HG02588 (cell line): ENCODE measurements around the gene CTU2.

Source experiments
- ATAC-seq: cut with Tn5 transposase; IDR thresholded peaks from one replicate; pipeline ENCODE4 v1.9.1; 2021; ENCODE audit warnings: mild to moderate bottlenecking, moderate library complexity; ENCODE audit not compliant: unreplicated experiment

The CTU2 gene

DNA sequence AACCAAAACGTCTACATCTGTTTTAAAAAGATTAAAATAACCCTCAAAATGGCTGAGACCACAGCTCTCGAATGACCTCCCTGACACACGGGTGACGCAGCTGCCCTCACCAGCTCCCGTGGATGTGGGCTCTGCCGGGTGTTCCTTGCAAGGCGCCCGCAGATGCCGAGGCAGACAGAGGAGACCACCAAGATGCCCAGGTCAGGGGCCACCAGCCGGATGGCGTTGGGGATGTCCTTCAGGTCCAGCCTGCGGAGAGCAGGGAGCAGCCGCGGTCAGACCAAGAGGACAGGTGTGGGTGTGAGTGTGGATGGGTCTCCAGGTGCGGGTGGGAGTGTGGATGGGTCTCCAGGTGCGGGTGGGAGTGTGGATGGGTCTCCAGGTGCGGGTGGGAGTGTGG lies 35.1 kb downstream of the CTU2 start:
- no peak for ATAC-seq

DNA sequence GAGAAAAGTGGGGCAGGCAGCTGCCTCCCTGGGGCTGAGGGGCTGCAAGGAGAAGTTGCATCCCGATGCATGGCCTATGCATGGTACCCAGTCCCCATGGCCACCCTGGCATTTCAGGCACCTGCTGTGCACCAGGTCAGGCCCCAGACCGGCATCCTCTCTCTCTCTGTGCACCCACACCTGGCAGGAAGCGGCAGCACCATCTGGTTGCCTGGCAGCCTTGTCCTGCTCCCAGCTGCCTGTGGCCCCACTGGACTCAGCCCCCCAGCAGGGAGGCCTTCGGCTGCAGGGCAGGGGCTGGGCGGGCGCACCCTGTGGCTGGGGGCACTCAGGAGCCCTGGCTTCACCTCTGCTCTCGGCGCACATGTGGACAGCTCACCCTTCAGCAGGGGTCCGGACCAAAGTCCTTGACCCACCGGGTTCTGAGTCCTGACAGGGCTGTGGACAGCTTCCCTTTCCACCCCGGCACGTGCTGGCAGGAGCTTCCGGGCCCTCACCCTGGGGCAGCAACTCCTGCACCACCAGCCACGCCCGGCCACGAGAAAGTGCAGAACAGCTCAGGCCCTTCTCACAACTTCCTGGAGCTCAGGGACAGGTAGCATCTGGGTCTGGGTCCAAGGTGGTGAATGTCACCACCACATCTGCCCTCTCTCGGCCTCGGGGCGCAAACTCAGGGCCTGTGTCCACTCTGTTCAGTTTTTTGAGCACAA lies 36.7 kb downstream of the CTU2 start:
- no peak for ATAC-seq

GRCh38 chr16:88743693-88744576 lies 37.6 kb downstream of the CTU2 start:
- no peak for ATAC-seq

GRCh38 chr16:88744577-88745521 lies 38.5 kb downstream of the CTU2 start:
- no peak for ATAC-seq

GRCh38 chr16:88746506-88746905 lies 40.2 kb downstream of the CTU2 start:
- no peak for ATAC-seq

DNA sequence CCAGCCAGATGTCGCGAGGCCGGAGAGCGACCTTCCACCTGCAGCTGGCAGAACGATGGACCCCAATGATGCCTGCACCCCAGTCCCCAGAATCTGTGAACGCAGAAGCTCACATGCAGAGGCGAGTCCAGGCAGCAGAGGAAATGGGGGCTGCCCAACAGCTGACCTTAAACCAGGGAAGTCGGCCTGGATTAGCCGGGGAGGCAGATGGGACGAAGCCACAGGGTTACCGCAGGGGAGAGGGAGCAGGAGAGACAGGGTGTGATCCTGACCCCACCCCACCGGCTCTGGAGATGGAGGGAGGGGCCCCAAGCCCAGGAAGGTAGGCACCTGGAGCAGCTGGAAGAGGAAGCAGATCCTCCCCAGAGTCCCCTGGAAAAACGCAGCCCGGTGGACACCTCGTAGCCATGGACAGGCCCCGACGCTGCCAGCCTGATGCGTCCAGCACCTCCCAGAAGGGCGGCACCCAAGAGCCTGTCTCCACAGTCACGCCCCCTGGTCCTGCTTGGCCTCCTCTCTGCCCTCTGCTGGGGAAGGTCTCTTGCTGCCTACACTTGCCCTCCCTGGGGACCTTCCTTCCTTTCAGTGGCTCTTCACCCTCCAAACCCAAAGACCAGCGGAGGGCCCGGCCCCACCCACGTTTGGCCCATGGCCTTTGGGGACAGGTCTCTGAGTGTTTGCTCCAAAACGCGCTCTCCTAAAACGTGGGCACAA lies 41.4 kb downstream of the CTU2 start:
- ATAC-seq: no peak

GRCh38 chr16:88748364-88748763 lies 42.1 kb downstream of the CTU2 start:
- no peak for ATAC-seq

- ATAC-seq: no peak
Measured at GRCh38 chr16:88749358-88749757, 43.1 kb downstream of the CTU2 start.

DNA sequence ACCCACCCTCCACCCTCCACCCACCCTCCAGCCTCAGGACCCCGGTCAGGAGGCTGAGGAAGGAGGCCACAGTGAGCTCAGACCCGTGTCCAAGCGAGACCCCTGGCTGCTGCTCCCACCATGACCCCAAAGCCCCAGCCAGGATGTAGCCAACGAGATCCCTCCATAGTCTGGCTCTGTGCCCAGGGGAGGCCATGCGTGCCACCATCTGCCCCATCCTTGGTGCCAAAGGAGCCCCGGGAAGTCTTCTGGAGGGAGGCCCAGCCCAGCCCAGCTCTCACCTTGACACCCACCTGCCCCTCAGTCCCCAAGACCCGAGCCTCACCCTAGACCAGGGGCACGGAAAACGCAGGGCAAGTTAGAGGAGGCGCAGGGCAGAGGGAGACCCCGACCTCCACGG lies 44.6 kb downstream of the CTU2 start:
- ATAC-seq: no peak

GRCh38 chr16:88752386-88753002 lies 46.2 kb downstream of the CTU2 start:
- ATAC-seq: no peak

- ATAC-seq: no peak
Measured at GRCh38 chr16:88753191-88753590, 46.9 kb downstream of the CTU2 start.

DNA sequence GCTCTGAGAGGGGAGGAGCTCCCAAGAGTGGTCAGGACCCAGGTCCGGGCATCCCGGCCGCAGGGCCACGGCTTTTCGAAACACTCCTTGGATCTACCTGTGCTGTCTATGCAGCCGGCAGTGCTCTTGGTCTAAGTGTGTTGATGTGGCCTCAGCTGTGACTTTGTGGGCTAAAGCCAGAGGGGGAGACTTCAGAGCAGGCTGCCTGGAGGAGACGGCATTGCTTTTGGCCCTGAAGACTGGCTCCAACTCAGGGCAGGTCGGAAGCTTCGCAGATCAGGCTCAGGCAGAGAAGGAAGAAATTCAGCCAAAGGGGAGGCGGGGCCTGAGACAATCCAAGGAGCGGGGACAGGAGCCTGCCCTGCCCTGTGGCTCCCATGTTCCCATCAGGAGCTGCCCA lies 47.3 kb downstream of the CTU2 start:
- ATAC-seq: no peak

DNA sequence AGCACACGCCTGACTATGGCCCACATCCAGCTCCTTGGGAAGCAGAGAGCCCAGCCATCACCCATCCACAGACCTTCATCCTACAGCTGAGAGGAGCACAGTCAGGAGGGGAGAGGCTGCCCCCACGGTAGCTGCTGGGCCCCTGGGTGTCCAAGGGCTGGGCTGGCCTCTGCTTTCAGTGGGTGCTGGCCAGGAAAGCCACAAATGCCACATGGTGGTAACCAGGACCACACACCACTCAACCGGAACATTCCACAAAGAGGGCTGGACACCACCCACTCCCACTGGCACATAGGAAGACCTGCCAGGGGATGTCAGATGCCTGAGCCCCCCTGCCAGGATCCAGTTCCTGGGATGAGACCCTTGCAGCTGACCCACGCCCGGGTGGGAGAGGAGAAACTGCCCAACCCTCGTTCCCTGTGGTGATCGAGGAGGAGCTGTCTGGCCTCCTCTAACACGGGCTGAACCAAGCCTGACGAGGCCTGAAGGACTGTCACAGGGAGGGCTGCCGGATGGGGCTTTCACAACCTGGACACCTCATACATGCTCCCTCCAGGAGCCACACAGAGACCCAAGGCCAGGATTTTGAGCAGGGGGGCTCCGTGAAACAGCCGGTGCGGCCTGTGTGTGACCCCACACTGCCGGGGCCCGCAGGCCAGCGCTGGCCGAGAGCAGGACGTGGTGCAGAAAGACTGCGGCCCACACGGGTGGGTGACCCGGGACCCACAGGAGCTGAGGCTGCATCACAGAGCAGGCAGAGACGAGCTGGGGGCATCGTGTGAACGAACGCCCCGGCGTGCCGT lies 48.0 kb downstream of the CTU2 start:
- no peak for ATAC-seq

DNA sequence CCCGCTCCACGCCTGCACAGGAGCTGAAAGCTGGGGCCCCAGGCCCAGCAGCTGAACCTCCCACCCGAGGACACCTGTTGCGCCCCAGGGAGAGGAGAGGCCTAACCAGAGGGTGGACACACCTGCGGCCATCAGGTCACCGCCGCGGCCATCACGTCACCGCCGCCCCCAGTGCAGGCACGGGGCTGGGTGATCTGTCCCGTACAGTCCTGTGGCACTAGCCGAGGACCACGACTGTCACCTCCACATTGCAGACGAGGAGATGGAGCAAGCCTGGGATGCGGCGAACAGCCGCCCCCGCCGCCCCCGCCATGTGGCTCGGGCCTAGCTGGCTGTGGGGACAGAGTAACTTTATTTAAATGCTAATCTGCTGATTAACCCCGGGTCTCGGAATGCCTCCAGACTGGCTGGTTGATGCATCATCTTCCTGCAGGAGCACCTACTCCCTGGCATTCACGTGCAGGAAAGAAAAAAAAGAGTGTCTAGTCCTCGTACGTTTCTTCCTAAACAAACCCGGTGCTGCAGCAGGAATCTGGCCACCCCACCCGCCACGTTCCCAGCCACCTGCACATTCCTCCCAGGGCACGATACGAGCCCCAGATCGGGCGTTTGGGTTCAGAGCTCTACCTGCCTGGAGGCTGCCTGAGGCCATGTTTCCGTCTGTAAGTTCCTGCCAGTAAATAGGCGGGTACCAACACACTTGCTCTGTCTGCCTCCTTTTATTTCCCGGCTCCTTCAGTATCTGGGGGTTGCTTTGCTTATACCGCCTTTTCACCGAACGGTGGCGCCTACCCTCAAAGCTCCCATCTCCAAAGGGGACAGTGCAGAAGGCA lies 48.8 kb downstream of the CTU2 start:
- ATAC-seq: no peak

DNA sequence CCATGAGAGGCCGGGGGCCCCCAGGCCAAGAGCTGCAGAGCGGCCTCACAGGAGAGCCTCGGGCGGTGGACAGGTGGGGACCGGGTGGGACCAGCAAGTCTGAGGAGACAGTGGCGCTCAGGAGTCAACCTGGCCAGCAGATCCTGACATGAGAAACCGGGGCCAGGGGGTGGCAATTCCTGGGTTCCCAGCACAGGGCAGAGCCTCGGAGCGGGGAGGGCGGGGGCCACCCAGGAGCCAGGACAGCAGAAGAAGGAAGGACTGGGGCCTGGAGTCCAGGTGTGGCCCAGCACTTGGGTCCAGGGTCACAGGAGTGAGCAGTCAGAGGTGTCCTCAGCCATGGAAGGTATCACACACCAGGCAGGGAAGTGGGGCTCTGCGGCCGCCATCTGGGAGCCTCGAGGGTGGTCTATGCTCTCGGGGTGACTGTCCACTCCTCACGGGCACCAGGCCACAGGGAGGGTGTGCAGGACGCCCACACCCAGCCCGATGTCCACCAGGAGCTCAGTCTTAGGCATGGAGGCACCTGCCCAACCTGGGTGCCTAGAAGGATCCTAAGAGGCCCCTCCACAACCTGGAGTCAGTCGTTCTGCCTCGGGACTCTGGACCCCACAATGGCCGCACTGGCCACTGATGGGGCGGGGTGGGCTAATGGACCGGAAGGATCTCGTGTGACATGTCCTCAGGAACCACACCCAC lies 49.6 kb downstream of the CTU2 start:
- no peak for ATAC-seq

DNA sequence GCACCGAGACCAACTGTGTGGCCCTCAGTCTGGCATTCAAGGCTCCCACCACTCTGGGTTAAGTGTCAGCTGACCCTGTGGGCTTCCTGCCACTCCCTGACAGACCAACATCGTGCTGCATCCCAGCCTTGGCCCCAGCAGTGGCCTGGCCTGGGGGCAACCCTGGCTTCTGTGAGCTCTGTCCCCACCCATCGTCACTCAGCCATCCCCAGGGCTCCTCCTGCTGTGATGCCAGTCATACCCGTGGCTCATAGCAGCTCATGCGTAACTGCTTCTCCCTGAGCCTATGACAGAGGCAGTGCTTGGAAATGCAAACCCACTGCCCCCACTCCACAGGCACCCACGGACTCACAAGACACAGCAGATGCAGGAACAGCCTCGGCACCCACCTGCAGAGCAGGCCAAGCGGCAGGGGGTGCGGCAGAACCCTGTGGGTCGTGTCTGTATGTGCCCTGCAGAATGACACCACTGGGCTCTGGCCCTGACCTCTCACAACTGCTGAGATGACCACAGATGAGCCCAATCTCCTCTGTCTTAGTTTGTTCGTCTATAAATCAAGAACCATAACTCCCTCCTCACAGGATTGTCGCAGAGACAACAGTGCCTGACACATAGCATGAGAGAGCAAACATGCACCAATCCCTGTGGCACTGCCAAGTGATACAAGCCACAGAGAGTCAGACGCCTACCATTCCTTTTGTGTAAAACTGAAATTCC lies 52.1 kb downstream of the CTU2 start:
- no peak for ATAC-seq

GRCh38 chr16:88758944-88759244 lies 52.6 kb downstream of the CTU2 start:
- ATAC-seq: no peak
